ENCODE results near the gene GPX7. TPM values are rescaled to one million over a fixed set of nuclear protein-coding genes. Genes with fewer than 3 reads are reported as not detected.

GPX7 gene
- 55.4 TPM for total RNA-seq
- 19.5 TPM for polyA plus RNA-seq

- Histone ChIP-seq H3K36me3 (ENCODE audit: insufficient read depth) (no peaks in the 10 kb centered on the region), H3K4me1 (ENCODE audit: insufficient read depth) (no peaks in the 10 kb centered on the region), H3K27ac (ENCODE audit: low read depth) (peak within 1 kb of the TSS; percentile 44), H3K4me3 (ENCODE audit: low read depth, low read length) (peak within 1 kb of the TSS; percentile 57)
- DNase-seq (ENCODE audit: extremely low spot score): no peak
- WGBS: 1% methylated on average over 97 of the region's 97 CpGs
These were observed at the start of gene GPX7 for GRCh38 chr1:52601991-52602855. Gene GPX7 (plus strand): TSS chr1:52602371. CDS start chr1:52602410, 39 bp downstream.

- peak; percentile 87 for DNase-seq (ENCODE audit: extremely low spot score)
- no peaks in the 10 kb centered on the region for H3K36me3 ChIP-seq (ENCODE audit: insufficient read depth)
- under 1% methylated on average over 68 of the region's 68 CpGs for WGBS
These were observed 49.4 kb upstream of the GPX7 start, which contains the start of gene TUT4 for GRCh38 chr1:52552505-52553361. Gene TUT4 (minus strand): TSS chr1:52553092. CDS start chr1:52526280, 26,812 bp downstream.

GRCh38 chr1:52553362-52554266 lies 48.6 kb upstream of the GPX7 start:
- 2% methylated on average over 65 of the region's 66 CpGs for WGBS
- DNase-seq (ENCODE audit: extremely low spot score): peak; percentile 66
- H3K27ac ChIP-seq (ENCODE audit: low read depth): peak overlapping the region; percentile 90
- no peaks in the 10 kb centered on the region for H3K36me3 ChIP-seq (ENCODE audit: insufficient read depth)
- H3K4me3 ChIP-seq (ENCODE audit: low read depth, low read length): peak overlapping the region; percentile 90
- peaks cover 2% of the 10 kb centered on the region for H3K4me1 ChIP-seq (ENCODE audit: insufficient read depth)

More at GRCh38 chr1:52552505-52553361, 49.4 kb upstream of the GPX7 start, which contains the start of gene TUT4:
- Histone ChIP-seq H3K4me3 (ENCODE audit: low read depth, low read length) (peak within 1 kb of the TSS; percentile 90), H3K4me1 (ENCODE audit: insufficient read depth) (peaks cover 2% of the 10 kb centered on the region), H3K27ac (ENCODE audit: low read depth) (peak within 1 kb of the TSS; percentile 90)

GRCh38 chr1:52554267-52554640 lies 47.9 kb upstream of the GPX7 start:
- 39% methylated on average over 6 of the region's 6 CpGs for WGBS
- no peak overlapping the region for H3K4me3 ChIP-seq (ENCODE audit: low read depth, low read length)
- no peak for DNase-seq (ENCODE audit: extremely low spot score)
- no peaks in the 10 kb centered on the region for H3K36me3 ChIP-seq (ENCODE audit: insufficient read depth)
- H3K4me1 ChIP-seq (ENCODE audit: insufficient read depth): peaks cover 2% of the 10 kb centered on the region
- no peak overlapping the region for H3K27ac ChIP-seq (ENCODE audit: low read depth)

GRCh38 chr1:52554756-52555155 lies 47.4 kb upstream of the GPX7 start:
- H3K4me1 ChIP-seq (ENCODE audit: insufficient read depth): peaks cover 2% of the 10 kb centered on the region
- no peak overlapping the region for H3K4me3 ChIP-seq (ENCODE audit: low read depth, low read length)
- H3K27ac ChIP-seq (ENCODE audit: low read depth): no peak overlapping the region
- WGBS: 53% methylated on average over 3 of the region's 3 CpGs
- DNase-seq (ENCODE audit: extremely low spot score): no peak
- no peaks in the 10 kb centered on the region for H3K36me3 ChIP-seq (ENCODE audit: insufficient read depth)

DNA sequence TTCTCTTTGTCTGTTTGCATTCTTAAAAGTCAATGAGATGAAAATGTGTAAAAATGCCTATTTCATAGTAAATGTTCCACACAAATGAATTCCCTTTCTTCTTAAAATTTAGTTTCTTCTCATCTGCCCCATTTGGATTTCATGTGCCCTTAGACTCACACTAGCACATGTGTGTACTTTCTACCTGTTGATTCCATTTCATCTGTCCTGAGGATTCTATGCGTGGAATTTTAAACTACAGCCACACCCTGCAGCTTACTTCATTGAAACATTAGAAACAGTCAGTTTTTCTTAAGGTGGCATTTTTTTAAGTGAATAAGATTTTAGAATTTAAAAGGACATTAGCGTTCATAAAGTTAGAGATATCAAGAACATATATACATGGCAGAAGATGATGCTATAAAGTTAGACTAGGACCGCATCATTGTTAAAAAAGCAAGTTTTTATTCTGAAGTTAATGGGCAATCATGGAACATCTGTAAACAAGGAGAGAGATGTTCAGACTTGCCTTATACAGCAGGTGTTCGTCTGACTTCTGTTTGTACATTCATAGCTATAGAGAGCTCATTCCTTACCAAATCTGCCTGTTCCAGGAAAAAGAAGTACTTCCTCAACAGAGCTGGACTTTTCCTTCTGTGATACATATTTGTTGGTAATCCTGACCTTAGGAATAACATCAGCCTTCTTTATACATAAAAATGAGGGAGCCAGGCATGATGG lies 45.4 kb upstream of the GPX7 start:
- H3K4me1 ChIP-seq (ENCODE audit: insufficient read depth): peaks cover 2% of the 10 kb centered on the region
- no peak overlapping the region for H3K4me3 ChIP-seq (ENCODE audit: low read depth, low read length)

GRCh38 chr1:52558941-52559340 lies 43.2 kb upstream of the GPX7 start:
- H3K27ac ChIP-seq (ENCODE audit: low read depth): no peak overlapping the region
- peaks cover 2% of the 10 kb centered on the region for H3K4me1 ChIP-seq (ENCODE audit: insufficient read depth)
- no peak for DNase-seq (ENCODE audit: extremely low spot score)
- H3K36me3 ChIP-seq (ENCODE audit: insufficient read depth): no peaks in the 10 kb centered on the region
- H3K4me3 ChIP-seq (ENCODE audit: low read depth, low read length): no peak overlapping the region
- WGBS: 82% methylated on average over 2 of the region's 2 CpGs

More for the DNA sequence above, 45.4 kb upstream of the GPX7 start:
- H3K36me3 ChIP-seq (ENCODE audit: insufficient read depth): no peaks in the 10 kb centered on the region
- DNase-seq (ENCODE audit: extremely low spot score): no peak
- WGBS: 82% methylated on average over 4 of the region's 4 CpGs
- H3K27ac ChIP-seq (ENCODE audit: low read depth): no peak overlapping the region

- no peak for DNase-seq (ENCODE audit: extremely low spot score)
- Histone ChIP-seq H3K36me3 (ENCODE audit: insufficient read depth) (no peaks in the 10 kb centered on the region), H3K4me1 (ENCODE audit: insufficient read depth) (no peaks in the 10 kb centered on the region), H3K27ac (ENCODE audit: low read depth) (no peak overlapping the region), H3K4me3 (ENCODE audit: low read depth, low read length) (no peak overlapping the region)
- 95% methylated on average over 2 of the region's 2 CpGs for WGBS
These were observed 42.3 kb upstream of the GPX7 start for GRCh38 chr1:52559875-52560274.

- H3K4me3 ChIP-seq (ENCODE audit: low read depth, low read length): no peak overlapping the region
- DNase-seq (ENCODE audit: extremely low spot score): no peak
- 87% methylated on average over 3 of the region's 3 CpGs for WGBS
- H3K4me1 ChIP-seq (ENCODE audit: insufficient read depth): no peaks in the 10 kb centered on the region
- H3K27ac ChIP-seq (ENCODE audit: low read depth): no peak overlapping the region
- H3K36me3 ChIP-seq (ENCODE audit: insufficient read depth): no peaks in the 10 kb centered on the region
These were observed 39.4 kb upstream of the GPX7 start for GRCh38 chr1:52562766-52563165.

DNA sequence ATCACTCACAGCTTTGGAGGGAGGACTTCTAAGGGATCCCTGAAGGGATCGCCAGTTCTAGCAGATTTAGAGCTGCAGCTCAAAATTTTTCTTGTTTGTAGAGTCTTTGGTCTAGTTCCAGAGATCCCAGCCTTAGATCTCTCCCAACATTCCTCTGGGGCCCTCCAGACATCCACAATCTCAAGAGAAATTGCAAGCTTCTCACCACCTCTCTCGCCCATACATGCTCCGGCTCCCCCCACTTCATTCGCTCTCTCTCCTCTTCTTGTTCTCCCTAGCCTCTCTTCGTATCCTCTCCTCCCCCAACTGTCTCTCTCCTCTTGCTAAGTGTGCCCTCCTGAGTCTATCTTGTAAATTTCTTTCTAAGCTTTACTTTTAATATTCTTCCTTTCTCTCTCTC lies 34.2 kb upstream of the GPX7 start:
- H3K27ac ChIP-seq (ENCODE audit: low read depth): no peak overlapping the region
- DNase-seq (ENCODE audit: extremely low spot score): no peak
- no peak overlapping the region for H3K4me3 ChIP-seq (ENCODE audit: low read depth, low read length)
- no peaks in the 10 kb centered on the region for H3K36me3 ChIP-seq (ENCODE audit: insufficient read depth)
- 25% methylated on average over 5 of the region's 5 CpGs for WGBS
- H3K4me1 ChIP-seq (ENCODE audit: insufficient read depth): no peaks in the 10 kb centered on the region

GRCh38 chr1:52569449-52570210 lies 32.5 kb upstream of the GPX7 start:
- Histone ChIP-seq H3K4me1 (ENCODE audit: insufficient read depth) (no peaks in the 10 kb centered on the region), H3K4me3 (ENCODE audit: low read depth, low read length) (no peak overlapping the region), H3K27ac (ENCODE audit: low read depth) (no peak overlapping the region), H3K36me3 (ENCODE audit: insufficient read depth) (no peaks in the 10 kb centered on the region)
- 44% methylated on average over 7 of the region's 7 CpGs for WGBS
- no peak for DNase-seq (ENCODE audit: extremely low spot score)

DNA sequence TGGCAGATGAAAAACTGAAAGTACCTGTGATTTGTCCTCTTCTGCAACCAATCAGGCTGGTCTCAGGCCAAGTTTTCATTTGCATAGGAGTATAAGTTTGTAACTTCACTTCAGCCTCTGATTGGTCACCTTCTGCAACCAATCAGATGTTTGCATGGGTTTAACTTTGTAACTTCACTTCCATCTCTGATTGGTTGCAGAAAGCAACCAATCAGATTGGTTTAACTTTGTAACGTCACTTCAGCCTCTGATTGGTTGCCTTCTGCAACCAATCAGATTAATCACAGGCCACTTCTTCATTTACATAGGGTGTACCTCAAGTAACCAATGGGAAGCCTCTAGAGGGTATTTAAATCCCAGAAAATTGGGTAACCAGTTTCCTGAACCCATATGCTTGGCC lies 30.4 kb upstream of the GPX7 start:
- Histone ChIP-seq H3K4me1 (ENCODE audit: insufficient read depth) (no peaks in the 10 kb centered on the region), H3K4me3 (ENCODE audit: low read depth, low read length) (no peak overlapping the region), H3K27ac (ENCODE audit: low read depth) (no peak overlapping the region), H3K36me3 (ENCODE audit: insufficient read depth) (no peaks in the 10 kb centered on the region)
- WGBS: 82% methylated on average over 1 of the region's 1 CpG
- DNase-seq (ENCODE audit: extremely low spot score): no peak

Data from urinary bladder (tissue), 4 donors.